Mesenchymal stem cell (in vitro differentiated cells and primary cell): ENCODE measurements around the gene CDC42SE2.
"Not testable (repeated sequence)": the region's sequence is repeated elsewhere in the genome, so short reads cannot be mapped to it uniquely, and the experiment has no call there.

Experiments used
- DNase-seq: peaks from one replicate; pipeline ENCODE4 v3.0.0-alpha.2; 2013
- H2AFZ ChIP-seq: one replicate; pipeline ENCODE4 v1.6.1; 2013; ENCODE audit warnings: low read depth, mild to moderate bottlenecking, control low read depth, inconsistent platforms, low read length, moderate library complexity
- H2AK5ac ChIP-seq: 2 replicates; pipeline ENCODE4 v1.6.1; 2013; ENCODE audit warnings: low read length, moderate library complexity, mild to moderate bottlenecking, inconsistent platforms; ENCODE audit not compliant: severe bottlenecking
- H2BK120ac ChIP-seq: one replicate; pipeline ENCODE4 v1.6.1; 2013; ENCODE audit warnings: low read depth, mild to moderate bottlenecking, inconsistent platforms, low read length, moderate library complexity
- H2BK12ac ChIP-seq, 2 experiments: one replicate each; pipeline ENCODE4 v1.6.1; 2013; ENCODE audit warnings: inconsistent platforms in 2 of 2, low read length in 2 of 2, mild to moderate bottlenecking in 2 of 2, moderate library complexity in 2 of 2, control low read depth in 1 of 2
- H2BK15ac ChIP-seq: one replicate; pipeline ENCODE4 v1.6.1; 2013; ENCODE audit warnings: mild to moderate bottlenecking, low read depth, inconsistent platforms; ENCODE audit not compliant: poor library complexity, severe bottlenecking
- H2BK5ac ChIP-seq: 2 replicates; pipeline ENCODE4 v1.6.1; 2013; ENCODE audit warnings: low read depth, mild to moderate bottlenecking, low read length, control low read depth, inconsistent platforms; ENCODE audit not compliant: poor library complexity, severe bottlenecking
- H3K14ac ChIP-seq, 2 experiments: one replicate each; pipeline ENCODE4 v1.6.1; 2013; ENCODE audit warnings: inconsistent platforms in 2 of 2, low read length in 2 of 2, control low read depth in 1 of 2, mild to moderate bottlenecking in 1 of 2, moderate library complexity in 1 of 2
- H3K18ac ChIP-seq, 2 experiments: one replicate each; pipeline ENCODE4 v1.6.1; 2013; ENCODE audit warnings: inconsistent platforms in 2 of 2, low read length in 2 of 2, control low read depth in 1 of 2, low read depth in 1 of 2, mild to moderate bottlenecking in 1 of 2
- H3K23ac ChIP-seq, 2 experiments: one replicate each; pipeline ENCODE4 v1.6.1; 2013; ENCODE audit warnings: inconsistent platforms in 2 of 2, low read length in 2 of 2, mild to moderate bottlenecking in 2 of 2, moderate library complexity in 2 of 2, control low read depth in 1 of 2
- H3K27ac ChIP-seq: 2 replicates; pipeline ENCODE4 v1.5.1; 2013; ENCODE audit warnings: mild to moderate bottlenecking, moderate library complexity, low read length, control low read depth, inconsistent platforms; ENCODE audit not compliant: poor library complexity, severe bottlenecking
- H3K27me3 ChIP-seq, 2 experiments: 2 replicates each; pipeline versions ENCODE4 v1.6.1 to v1.7.0; 2013; ENCODE audit warnings: low read length in 2 of 2, mild to moderate bottlenecking in 2 of 2, moderate library complexity in 2 of 2, control low read depth in 1 of 2, inconsistent platforms in 1 of 2; ENCODE audit not compliant: control insufficient read depth in 1 of 2, insufficient read depth in 1 of 2
- H3K36me3 ChIP-seq, 2 experiments: 2 replicates each; pipeline versions ENCODE4 v1.6.1 to v1.7.0; 2013; ENCODE audit warnings: low read length in 2 of 2, control low read depth in 1 of 2, inconsistent platforms in 1 of 2, low read depth in 1 of 2, mild to moderate bottlenecking in 1 of 2; ENCODE audit not compliant: insufficient read depth in 2 of 2, control insufficient read depth in 1 of 2
- H3K4ac ChIP-seq, 2 experiments: one replicate each; pipeline ENCODE4 v1.6.1; 2013; ENCODE audit warnings: inconsistent platforms in 2 of 2, low read length in 2 of 2, mild to moderate bottlenecking in 2 of 2, moderate library complexity in 2 of 2, control low read depth in 1 of 2, low read depth in 1 of 2
- H3K4me1 ChIP-seq: 2 replicates; pipeline ENCODE4 v1.6.1; 2013; ENCODE audit warnings: low read depth, low read length, control low read depth; ENCODE audit not compliant: control insufficient read depth, insufficient read depth
- H3K4me2 ChIP-seq: 2 replicates; pipeline ENCODE4 v1.6.1; 2013; ENCODE audit warnings: low read length, mild to moderate bottlenecking, inconsistent platforms; ENCODE audit not compliant: poor library complexity, severe bottlenecking
- H3K4me3 ChIP-seq, 2 experiments: 2 replicates each; pipeline versions ENCODE4 v1.5.1 to v1.7.0; 2013; ENCODE audit warnings: low read length in 2 of 2, mild to moderate bottlenecking in 2 of 2, control low read depth in 1 of 2, low read depth in 1 of 2; ENCODE audit not compliant: insufficient read depth in 1 of 2
- H3K79me1 ChIP-seq: replicated peaks from 2 replicates; pipeline ENCODE4 v1.6.1; 2013; ENCODE audit warnings: mild to moderate bottlenecking, control low read depth, low read length, inconsistent platforms; ENCODE audit not compliant: poor library complexity, severe bottlenecking
- H3K9ac ChIP-seq: 2 replicates; pipeline ENCODE4 v1.7.0; 2013; ENCODE audit warnings: mild to moderate bottlenecking, low read length, moderate library complexity
- H3K9me3 ChIP-seq: 2 replicates; pipeline ENCODE4 v1.7.0; 2013; ENCODE audit warnings: mild to moderate bottlenecking, low read length; ENCODE audit not compliant: control insufficient read depth
- H4K8ac ChIP-seq: one replicate; pipeline ENCODE4 v1.6.1; 2013; ENCODE audit warnings: inconsistent platforms, mild to moderate bottlenecking, low read length, moderate library complexity
- H4K91ac ChIP-seq: one replicate; pipeline ENCODE4 v1.6.1; 2013; ENCODE audit warnings: mild to moderate bottlenecking, low read length, inconsistent platforms
- WGBS: methylation state at CpG from one replicate; pipeline ENCODE4 v1.1.7; 2013; ENCODE audit warnings: mixed read lengths; 5-methylcytosine and 5-hydroxymethylcytosine counted together

Gene CDC42SE2

DNA sequence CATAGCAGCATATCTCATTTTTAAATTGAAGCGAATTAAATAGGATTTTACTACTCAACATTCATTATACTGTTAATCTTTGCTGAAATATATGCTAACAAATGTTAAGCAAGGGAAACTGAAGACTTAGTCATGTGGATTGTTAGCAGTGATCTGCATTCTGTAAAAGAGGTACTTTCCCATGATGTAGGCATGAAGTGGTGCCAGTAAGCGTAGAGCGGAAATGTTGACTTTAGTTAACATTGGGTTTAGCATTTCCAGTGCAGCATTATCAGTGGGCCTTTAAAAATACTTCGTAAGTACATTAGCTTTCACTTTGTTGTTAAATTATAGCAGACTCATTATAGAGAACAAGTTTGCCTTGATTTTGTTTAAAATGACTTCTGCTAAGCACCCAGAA, 130.3 kb downstream of the CDC42SE2 start:
- Histone ChIP-seq H3K27ac (peak overlapping the region; percentile 94), H2BK5ac (no peak overlapping the region), H2BK15ac (no peak overlapping the region), H3K36me3 (peaks cover 10 to 63% of the 10 kb centered on the region in 2 experiments), H3K4me1 (peaks cover 2% of the 10 kb centered on the region), H3K4me3 (no peak overlapping the region), H2AK5ac (no peak overlapping the region), H3K9ac (peak overlapping the region; percentile 46), H2BK12ac (no peak overlapping the region), H3K4me2 (no peak overlapping the region), H2BK120ac (no peak overlapping the region), H4K8ac (no peak overlapping the region), H3K4ac (no peak overlapping the region), H4K91ac (no peak overlapping the region), H2AFZ (no peak overlapping the region), H3K9me3 (no peaks in the 10 kb centered on the region), H3K27me3 (no peaks in the 10 kb centered on the region), H3K18ac (no peak overlapping the region), H3K23ac (no peak overlapping the region), H3K79me1 (peaks cover 15% of the 10 kb centered on the region), H3K14ac (no peak overlapping the region)
- DNase-seq, result no peak
- WGBS, result 100% methylated on average over 2 of the region's 4 CpGs

DNA sequence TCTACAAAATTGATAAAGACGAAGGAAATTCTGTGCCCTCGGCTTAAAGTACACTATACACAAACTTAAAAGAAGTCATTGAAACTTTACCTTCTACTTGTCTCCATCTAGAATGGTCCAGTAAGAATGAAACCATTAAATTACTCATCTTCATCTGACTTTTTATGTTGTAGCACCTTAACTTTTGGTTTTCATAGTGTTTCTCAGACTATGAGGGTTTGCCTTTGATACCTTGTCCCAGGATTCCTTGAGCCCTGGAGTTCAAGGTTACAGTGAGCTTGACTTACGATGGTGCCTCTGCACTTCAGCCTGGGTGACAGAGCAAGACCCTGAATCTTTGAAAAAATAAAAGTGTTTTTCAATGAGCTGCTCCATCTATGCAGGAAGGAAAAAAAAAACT, 132.2 kb downstream of the CDC42SE2 start:
- DNase-seq, result no peak
- no peaks in the 10 kb centered on the region for H3K27me3 ChIP-seq
- no peak overlapping the region for H2BK120ac ChIP-seq
- H3K27ac ChIP-seq, result no peak overlapping the region
- H3K4ac ChIP-seq, result no peak overlapping the region
- H2AK5ac ChIP-seq, result no peak overlapping the region
- H3K18ac ChIP-seq, result no peak overlapping the region
- no peak overlapping the region for H3K14ac ChIP-seq
- no peak overlapping the region for H4K8ac ChIP-seq
- no peak overlapping the region for H2BK12ac ChIP-seq
- no peak overlapping the region for H4K91ac ChIP-seq
- peaks cover 14% of the 10 kb centered on the region for H3K79me1 ChIP-seq
- H3K23ac ChIP-seq, result no peak overlapping the region
- peaks cover 10 to 74% of the 10 kb centered on the region in 2 experiments for H3K36me3 ChIP-seq
- peaks cover 2% of the 10 kb centered on the region for H3K4me1 ChIP-seq
- H3K4me2 ChIP-seq, result no peak overlapping the region
- H2BK15ac ChIP-seq, result no peak overlapping the region
- H2BK5ac ChIP-seq, result no peak overlapping the region
- no peak overlapping the region for H3K4me3 ChIP-seq
- no peaks in the 10 kb centered on the region for H3K9me3 ChIP-seq
- no peak overlapping the region for H2AFZ ChIP-seq
- WGBS, result 100% methylated on average over 3 of the region's 3 CpGs
- H3K9ac ChIP-seq, result no peak overlapping the region

DNA sequence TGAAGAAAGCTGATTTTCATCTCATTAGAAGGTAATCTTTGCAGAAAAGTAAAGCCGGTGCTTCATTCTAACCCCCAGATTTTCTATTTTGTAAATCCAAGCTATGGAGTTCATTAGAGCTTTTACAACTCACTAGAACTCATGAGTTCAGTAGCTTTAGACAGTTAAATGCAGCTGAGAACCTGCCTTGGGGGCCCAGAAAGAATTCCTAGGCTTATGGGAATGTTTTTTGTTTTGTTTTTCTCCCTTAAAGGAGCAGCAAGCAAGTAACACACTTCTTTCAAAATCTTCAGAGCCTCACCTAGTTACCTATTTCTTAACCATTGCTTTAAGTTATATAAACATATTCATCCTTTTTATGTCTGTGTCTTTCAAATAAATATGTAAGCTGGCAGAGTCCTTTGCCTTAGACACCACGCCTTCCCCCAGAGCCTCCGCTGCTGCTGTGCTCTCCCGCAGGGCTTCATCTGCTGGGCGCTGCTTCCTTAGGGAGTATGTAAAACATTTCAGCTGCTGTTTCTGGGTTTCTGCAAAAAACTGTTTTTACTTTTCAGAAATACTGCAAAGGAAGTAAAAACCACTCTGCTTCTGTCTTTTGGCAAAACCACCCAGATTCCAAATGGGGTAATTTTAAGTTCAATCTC, 132.9 kb downstream of the CDC42SE2 start:
- no peak for DNase-seq
- Histone ChIP-seq H2BK120ac (no peak overlapping the region), H3K23ac (no peak overlapping the region), H3K9me3 (no peaks in the 10 kb centered on the region), H2BK5ac (no peak overlapping the region), H4K8ac (no peak overlapping the region), H3K14ac (no peak overlapping the region), H3K27ac (peak overlapping the region; percentile 54), H3K4me2 (no peak overlapping the region), H3K27me3 (no peaks in the 10 kb centered on the region), H3K18ac (no peak overlapping the region), H3K4ac (no peak overlapping the region), H3K4me1 (peaks cover 2% of the 10 kb centered on the region), H3K4me3 (no peak overlapping the region), H2BK12ac (no peak overlapping the region), H3K79me1 (peaks cover 14% of the 10 kb centered on the region), H2BK15ac (no peak overlapping the region), H4K91ac (no peak overlapping the region), H2AFZ (no peak overlapping the region), H3K9ac (no peak overlapping the region), H3K36me3 (peaks cover 10 to 72% of the 10 kb centered on the region in 2 experiments), H2AK5ac (no peak overlapping the region)
- WGBS, result 96% methylated on average over 4 of the region's 5 CpGs

DNA sequence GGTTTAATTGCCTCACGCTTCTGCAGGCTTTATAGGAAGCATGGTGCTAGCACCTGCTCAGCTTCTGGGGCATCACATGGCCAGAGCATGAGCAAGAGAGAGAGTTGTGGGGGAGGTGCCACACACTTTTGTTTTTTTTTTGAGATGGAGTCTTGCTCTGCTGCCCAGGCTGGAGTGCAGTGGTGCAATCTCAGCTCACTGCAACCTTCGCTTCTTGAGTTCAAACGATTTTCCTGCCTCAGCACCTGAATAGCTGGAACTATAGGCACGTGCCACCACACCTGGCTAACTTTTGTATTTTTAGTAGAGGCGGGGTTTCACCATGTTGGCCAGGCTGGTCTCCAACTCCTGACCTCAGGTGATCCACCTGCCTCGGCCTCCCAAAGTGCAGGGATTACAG, 135.2 kb downstream of the CDC42SE2 start:
- not testable (repeated sequence) for H3K4me2 ChIP-seq, H3K23ac ChIP-seq, H3K4me1 ChIP-seq, H3K27me3 ChIP-seq, H4K8ac ChIP-seq, H4K91ac ChIP-seq, H3K4me3 ChIP-seq, H3K14ac ChIP-seq, H2BK15ac ChIP-seq, H2BK12ac ChIP-seq, H3K18ac ChIP-seq, H3K4ac ChIP-seq, H2BK120ac ChIP-seq, H2AK5ac ChIP-seq, H2BK5ac ChIP-seq, DNase-seq, H2AFZ ChIP-seq, H3K9ac ChIP-seq, H3K27ac ChIP-seq
- 98% methylated on average over 6 of the region's 6 CpGs for WGBS
- Histone ChIP-seq H3K36me3 (peaks cover 10 to 62% of the 10 kb centered on the region in 2 experiments), H3K79me1 (peaks cover 14% of the 10 kb centered on the region), H3K9me3 (peaks cover 19% of the 10 kb centered on the region)
